Urinary bladder (tissue), 4 donors: ENCODE data around the gene UQCC2. TPM values are rescaled to one million over a fixed set of nuclear protein-coding genes. Genes with fewer than 3 reads are reported as not detected.

ENCODE experiments used
- DNase-seq: peaks from one replicate; pipeline ENCODE4 v3.0.0-alpha.2; 2015; ENCODE audit errors: extremely low spot score
- H3K27ac ChIP-seq: one replicate; pipeline ENCODE4 v1.5.1; 2013; ENCODE audit warnings: low read depth, mild to moderate bottlenecking, moderate library complexity
- H3K36me3 ChIP-seq: one replicate; pipeline ENCODE4 v1.6.1; 2013; ENCODE audit warnings: mild to moderate bottlenecking, moderate library complexity; ENCODE audit not compliant: insufficient read depth
- H3K4me1 ChIP-seq: one replicate; pipeline ENCODE4 v1.6.1; 2013; ENCODE audit warnings: mild to moderate bottlenecking, moderate library complexity; ENCODE audit not compliant: insufficient read depth
- H3K4me3 ChIP-seq: one replicate; pipeline ENCODE4 v1.5.1; 2013; ENCODE audit warnings: low read depth, low read length
- whole genome bisulfite sequencing: extraction: QIAGEN DNeasy Blood & Tissue Kit; methylation state at CpG from one replicate; pipeline ENCODE4 v1.1.7; 2013; 5-methylcytosine and 5-hydroxymethylcytosine counted together
- polyA plus RNA-seq: library from polyadenylated mRNA; stranded (reverse); fragments of 200-250 nt; gene quantifications from one replicate; pipeline ENCODE4 v1.2.3, GENCODE V29; 2013
- total RNA-seq: library from RNA; depleted of rRNA; stranded (reverse); fragments of >200 nt; gene quantifications from one replicate; pipeline ENCODE4 v1.2.3, GENCODE V29; 2014
- donor health status: healthy with polysubstance abuse.
- donor health status: healthy.

Gene UQCC2
- total and polyA plus RNA-seq, 2 donors: 14.4 to 43.7 TPM

GRCh38 chr6:33683576-33684427, 27.7 kb downstream of the UQCC2 start:
- Histone ChIP-seq H3K4me1 (no peaks in the 10 kb centered on the region), H3K27ac (no peak overlapping the region), H3K4me3 (no peak overlapping the region), H3K36me3 (no peaks in the 10 kb centered on the region)
- DNase-seq: no peak
- WGBS: 80% methylated on average over 19 of the region's 19 CpGs

DNA sequence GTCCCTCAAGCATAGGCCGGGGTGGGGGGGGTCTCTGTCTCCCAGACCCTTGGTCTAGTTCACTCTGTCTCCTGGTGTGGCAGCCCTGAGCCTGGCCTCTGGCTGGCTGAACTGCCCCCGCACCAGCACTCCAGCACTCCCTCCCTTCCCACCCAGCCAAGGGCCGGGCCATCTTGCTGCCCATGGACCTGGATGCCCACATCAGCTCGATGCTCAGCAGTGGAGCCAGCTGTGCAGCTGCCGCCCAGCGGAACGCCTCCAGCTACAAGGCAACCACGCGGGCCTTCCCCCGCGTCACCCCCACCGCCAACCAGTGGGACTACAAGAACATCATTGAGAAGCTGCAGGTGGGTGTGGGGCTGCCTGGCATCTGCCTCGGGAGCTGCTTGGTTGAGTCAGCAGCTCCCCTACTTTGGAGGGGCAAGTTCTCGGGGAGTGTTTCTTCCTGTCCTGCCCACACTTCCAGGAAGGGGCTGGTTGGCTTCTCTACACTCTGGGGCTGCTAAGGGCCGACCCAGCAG, 28.4 kb downstream of the UQCC2 start:
- no peaks in the 10 kb centered on the region for H3K36me3 ChIP-seq
- WGBS: 78% methylated on average over 15 of the region's 15 CpGs
- H3K4me3 ChIP-seq: no peak overlapping the region
- DNase-seq: no peak
- no peak overlapping the region for H3K27ac ChIP-seq
- H3K4me1 ChIP-seq: no peaks in the 10 kb centered on the region

DNA sequence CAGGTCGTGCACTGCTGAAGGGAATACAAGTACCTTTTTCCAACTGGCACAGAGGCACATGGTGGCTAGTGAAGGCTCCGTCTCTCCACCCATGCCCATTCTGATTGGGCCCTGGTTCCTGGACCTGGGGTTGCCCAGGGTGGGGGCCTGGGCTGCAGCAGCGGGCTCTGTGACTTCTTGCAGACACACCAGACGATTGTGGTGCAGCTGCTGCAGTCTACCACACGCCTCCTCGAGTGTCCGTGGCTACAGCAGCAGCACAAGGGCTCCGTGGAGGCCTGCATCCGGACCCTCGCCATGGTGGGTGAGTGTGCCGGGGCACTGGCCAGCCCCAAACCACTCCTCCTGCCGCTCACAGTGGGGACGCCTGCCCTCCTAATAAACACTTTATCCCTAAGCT, 29.2 kb downstream of the UQCC2 start:
- DNase-seq: no peak
- Histone ChIP-seq H3K4me1 (no peaks in the 10 kb centered on the region), H3K27ac (no peak overlapping the region), H3K4me3 (no peak overlapping the region), H3K36me3 (no peaks in the 10 kb centered on the region)
- 95% methylated on average over 13 of the region's 13 CpGs for WGBS

GRCh38 chr6:33679761-33680160, 31.7 kb downstream of the UQCC2 start:
- no peaks in the 10 kb centered on the region for H3K36me3 ChIP-seq
- WGBS: 87% methylated on average over 20 of the region's 20 CpGs
- no peak for DNase-seq
- no peak overlapping the region for H3K27ac ChIP-seq
- H3K4me1 ChIP-seq: no peaks in the 10 kb centered on the region
- no peak overlapping the region for H3K4me3 ChIP-seq

DNA sequence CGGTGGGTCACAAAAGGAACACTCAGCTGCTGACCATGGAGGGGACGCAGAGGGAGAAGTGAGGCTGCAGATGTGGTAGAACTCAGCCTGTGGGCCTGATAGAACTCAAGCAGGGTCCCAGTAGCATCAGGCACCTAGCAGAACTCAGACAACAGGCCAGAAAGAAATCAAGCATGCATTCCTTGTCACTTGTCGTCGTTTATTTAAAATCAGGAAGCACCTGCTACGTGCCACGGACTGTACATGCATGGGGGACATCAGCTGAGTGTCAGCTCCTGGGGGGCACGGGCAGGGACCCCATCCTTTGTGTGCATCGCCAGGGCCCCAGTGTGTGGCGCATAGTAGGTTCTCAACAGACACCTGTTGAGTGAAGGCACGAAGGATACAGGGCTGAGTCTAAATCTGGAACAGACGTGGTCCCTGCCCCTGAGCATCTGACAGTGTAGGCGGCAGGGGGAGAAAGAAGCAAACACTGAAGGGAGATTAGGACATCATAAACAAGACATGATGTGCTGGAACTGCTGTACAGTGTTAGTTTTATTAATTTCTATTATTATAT, 32.5 kb downstream of the UQCC2 start:
- H3K27ac ChIP-seq: no peak overlapping the region
- H3K4me1 ChIP-seq: no peaks in the 10 kb centered on the region
- 79% methylated on average over 12 of the region's 12 CpGs for WGBS
- DNase-seq: no peak
- no peak overlapping the region for H3K4me3 ChIP-seq
- peaks cover 2% of the 10 kb centered on the region for H3K36me3 ChIP-seq

- DNase-seq: no peak
- H3K4me1 ChIP-seq: no peaks in the 10 kb centered on the region
- no peak overlapping the region for H3K27ac ChIP-seq
- H3K4me3 ChIP-seq: no peak overlapping the region
- H3K36me3 ChIP-seq: peaks cover 2% of the 10 kb centered on the region
- 88% methylated on average over 24 of the region's 24 CpGs for WGBS
Observed at GRCh38 chr6:33678233-33678931, 33.1 kb downstream of the UQCC2 start.

DNA sequence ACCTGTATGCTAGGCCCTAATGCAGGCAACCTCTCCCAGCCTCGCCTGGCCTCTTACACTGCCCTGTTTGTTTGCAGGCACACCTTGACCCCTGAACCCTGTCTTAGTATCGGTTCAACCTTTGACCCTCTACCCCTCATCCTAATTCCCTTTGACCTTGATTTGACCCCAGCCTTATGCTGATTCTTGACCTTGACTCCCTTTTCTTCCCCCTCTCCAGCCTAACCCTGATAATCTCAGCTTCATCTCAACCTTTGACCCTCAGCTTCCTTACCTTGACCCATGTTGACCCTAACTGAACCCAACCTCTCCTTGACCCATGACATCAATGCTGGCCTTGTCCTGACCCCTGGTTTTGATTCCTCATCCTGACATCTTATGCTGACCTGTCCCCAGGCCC, 33.8 kb downstream of the UQCC2 start:
- Histone ChIP-seq H3K4me3 (no peak overlapping the region), H3K4me1 (no peaks in the 10 kb centered on the region), H3K27ac (no peak overlapping the region), H3K36me3 (peaks cover 2% of the 10 kb centered on the region)
- DNase-seq: no peak
- 95% methylated on average over 2 of the region's 2 CpGs for WGBS

GRCh38 chr6:33677143-33677660, 34.3 kb downstream of the UQCC2 start:
- Histone ChIP-seq H3K27ac (no peak overlapping the region), H3K4me3 (no peak overlapping the region), H3K36me3 (peaks cover 2% of the 10 kb centered on the region), H3K4me1 (no peaks in the 10 kb centered on the region)
- no peak for DNase-seq
- WGBS: 69% methylated on average over 8 of the region's 8 CpGs

DNA sequence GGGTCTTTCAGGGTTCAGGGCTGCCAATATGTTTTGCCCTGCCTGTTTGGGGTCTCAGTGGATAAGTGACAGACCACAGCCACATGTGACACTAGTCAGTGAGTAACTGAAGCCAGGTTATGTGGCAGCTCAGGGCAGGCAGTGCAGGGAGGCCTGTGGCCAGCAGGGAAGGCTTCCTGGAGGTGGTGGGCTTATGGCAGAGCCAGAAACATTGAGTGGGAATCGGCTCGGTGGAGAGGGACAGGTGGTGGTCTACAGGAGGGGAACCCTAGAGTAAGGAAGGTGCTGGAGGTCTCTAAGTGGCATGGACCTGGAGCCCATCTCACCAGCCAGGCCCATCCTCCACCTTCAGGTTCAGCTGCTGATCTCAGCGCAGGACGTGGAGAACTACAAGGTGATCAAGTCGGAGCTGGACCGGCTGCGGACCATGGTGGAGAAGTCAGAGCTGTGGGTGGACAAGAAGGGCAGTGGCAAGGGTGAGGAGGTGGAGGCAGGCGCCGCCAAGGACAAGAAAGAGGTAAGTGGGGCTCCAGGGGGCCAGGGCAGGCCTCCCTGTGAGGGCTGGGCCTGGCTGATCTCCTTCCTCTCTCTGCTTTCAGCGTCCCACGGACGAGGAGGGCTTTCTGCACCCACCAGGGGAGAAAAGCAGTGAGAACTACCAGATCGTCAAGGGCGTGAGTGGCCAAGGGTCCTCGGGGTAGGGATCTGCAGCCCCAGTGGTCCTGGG, 34.9 kb downstream of the UQCC2 start:
- Histone ChIP-seq H3K4me3 (no peak overlapping the region), H3K27ac (no peak overlapping the region), H3K4me1 (no peaks in the 10 kb centered on the region), H3K36me3 (peaks cover 2% of the 10 kb centered on the region)
- DNase-seq: no peak
- WGBS: 83% methylated on average over 15 of the region's 15 CpGs

DNA sequence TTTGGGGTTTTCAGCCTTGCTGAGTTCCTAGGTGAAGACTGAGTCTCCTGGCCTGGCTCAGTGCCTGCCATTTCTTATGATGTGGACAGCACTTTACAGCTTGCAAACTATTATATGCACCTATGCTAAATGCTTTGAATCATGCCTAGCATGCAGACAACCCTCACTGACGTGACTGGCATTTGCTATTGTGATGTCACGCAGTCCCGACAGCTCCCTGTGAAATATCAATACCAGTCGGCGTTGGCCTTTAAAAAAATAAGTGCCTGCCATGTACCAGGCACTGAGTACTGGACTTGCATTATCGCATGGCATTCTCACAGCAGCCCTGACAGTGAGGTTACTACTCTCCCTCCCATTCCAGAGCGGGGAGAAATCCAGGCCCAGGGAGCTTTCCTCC, 35.5 kb downstream of the UQCC2 start:
- DNase-seq: no peak
- H3K27ac ChIP-seq: no peak overlapping the region
- H3K4me1 ChIP-seq: no peaks in the 10 kb centered on the region
- no peak overlapping the region for H3K4me3 ChIP-seq
- peaks cover 2% of the 10 kb centered on the region for H3K36me3 ChIP-seq
- 96% methylated on average over 7 of the region's 7 CpGs for WGBS

GRCh38 chr6:33673851-33674250, 37.6 kb downstream of the UQCC2 start:
- Histone ChIP-seq H3K27ac (no peak overlapping the region), H3K4me1 (no peaks in the 10 kb centered on the region), H3K36me3 (peaks cover 2% of the 10 kb centered on the region), H3K4me3 (no peak overlapping the region)
- no peak for DNase-seq
- 71% methylated on average over 7 of the region's 7 CpGs for WGBS

GRCh38 chr6:33672808-33673207, 38.7 kb downstream of the UQCC2 start:
- no peaks in the 10 kb centered on the region for H3K4me1 ChIP-seq
- no peak overlapping the region for H3K4me3 ChIP-seq
- DNase-seq: no peak
- no peak overlapping the region for H3K27ac ChIP-seq
- peaks cover 2% of the 10 kb centered on the region for H3K36me3 ChIP-seq
- 17% methylated on average over 5 of the region's 5 CpGs for WGBS

GRCh38 chr6:33671744-33672072, 39.8 kb downstream of the UQCC2 start:
- DNase-seq: no peak
- peaks cover 2% of the 10 kb centered on the region for H3K36me3 ChIP-seq
- H3K4me1 ChIP-seq: no peaks in the 10 kb centered on the region
- H3K27ac ChIP-seq: no peak overlapping the region
- WGBS: 90% methylated on average over 3 of the region's 3 CpGs
- H3K4me3 ChIP-seq: no peak overlapping the region
